ENCODE data around the gene OCA2. TPM values are rescaled to one million over a fixed set of nuclear protein-coding genes. Genes with fewer than 3 reads are reported as not detected.
A peak's percentile ranks its signal among the peaks of the same experiment; 100 is the strongest.

The OCA2 gene
- total RNA-seq, 1 experiment from 2014 or later, result 0.31 TPM

DNA sequence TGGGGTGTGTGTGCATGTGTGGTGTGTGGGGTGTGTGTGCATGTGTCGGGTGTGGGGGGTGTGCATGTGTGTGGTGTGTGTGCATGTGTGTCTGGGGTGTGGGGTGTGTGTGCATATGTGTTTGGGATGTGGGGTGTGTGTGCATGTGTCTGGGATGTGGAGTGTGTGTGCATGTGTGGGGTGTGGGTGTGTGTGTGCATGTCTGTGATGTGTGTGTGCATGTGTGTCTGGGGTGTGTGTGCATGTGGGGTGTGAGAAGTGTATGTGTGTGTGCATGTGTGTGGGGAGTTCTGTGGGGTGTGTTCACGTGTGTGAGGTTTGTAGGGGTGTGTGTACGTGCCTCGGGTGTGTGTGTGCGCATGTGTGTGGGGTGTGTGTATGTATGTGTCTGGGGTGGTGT is 6.7 kb upstream of the OCA2 start:
- H2BK20ac ChIP-seq (ENCODE audit: low read depth, low read length, poor library complexity, severe bottlenecking), result no peak overlapping the region
- H3K4me2 ChIP-seq (ENCODE audit: insufficient read depth, insufficient read length, low read length), result no peak overlapping the region
- no peak overlapping the region for H3K4ac ChIP-seq (ENCODE audit: low read depth, low read length)
- peaks cover 8% of the 10 kb centered on the region for H3K23me2 ChIP-seq (ENCODE audit: insufficient read length, low read depth, low read length, poor library complexity, severe bottlenecking)
- WGBS (ENCODE audit: extremely low coverage, insufficient read length, low lambda C conversion rate), result no CpG with 5 or more reads among the region's 5 CpGs
- no peaks in the 10 kb centered on the region for H4K20me1 ChIP-seq (ENCODE audit: control insufficient read depth, insufficient read depth, insufficient read length)
- H3T11ph ChIP-seq (ENCODE audit: low read length), result no peak overlapping the region
- H3K79me2 ChIP-seq (ENCODE audit: insufficient read depth, low read length), result no peaks in the 10 kb centered on the region
- Mint-ChIP-seq H3K4me3 (peak overlapping the region; percentile 48 to 75), H3K27me3 (ENCODE audit: low read depth) (peaks cover 69% of the 10 kb centered on the region), H3K27ac (no peak overlapping the region), H3K4me1 (peaks cover 11 to 21% of the 10 kb centered on the region in 2 experiments), H3K36me3 (ENCODE audit: insufficient read depth in 1 of 3, low read depth in 3 of 3) (peaks cover 0 to 5% (median 0%) of the 10 kb centered on the region in 3 experiments; a peak in 1 of 7 replicates), H3K9me3 (peaks cover 0 to 5% of the 10 kb centered on the region in 2 experiments; a peak in 4 of 5 replicates)
- no peaks in the 10 kb centered on the region for H3K9me3 ChIP-seq (ENCODE audit: control insufficient read depth, low read depth, low read length)
- H3K27me3 ChIP-seq (ENCODE audit: insufficient read depth, low read length), result peaks cover 24% of the 10 kb centered on the region; the same call in 1 of the 2 replicates
- H2BK5ac ChIP-seq (ENCODE audit: insufficient read length, low read length), result no peak overlapping the region
- H4K5ac ChIP-seq (ENCODE audit: insufficient read length, low read depth, low read length), result no peak overlapping the region
- no peak overlapping the region for H3K23ac ChIP-seq (ENCODE audit: insufficient read length, low read depth, low read length)
- no peak overlapping the region for H2BK120ac ChIP-seq (ENCODE audit: low read depth, low read length, poor library complexity, severe bottlenecking)
- no peak overlapping the region for H2BK15ac ChIP-seq (ENCODE audit: low read depth, low read length)
- H2AK5ac ChIP-seq (ENCODE audit: insufficient read length, low read length), result no peak overlapping the region
- H3K14ac ChIP-seq (ENCODE audit: insufficient read depth, low read length), result no peak overlapping the region
- no peak for TF ChIP-seq CTCF (conservative IDR thresholded peaks at IDR 0.05)
- H4K91ac ChIP-seq (ENCODE audit: insufficient read length, low read depth, low read length), result no peak overlapping the region
- H3K27ac ChIP-seq (ENCODE audit: insufficient read length, low read depth, low read length), result no peak overlapping the region
- H3K9ac ChIP-seq (ENCODE audit: extremely low read depth, insufficient read length, low read length), result no peak overlapping the region
- no peak overlapping the region for H2AFZ ChIP-seq (ENCODE audit: low read length)
- H3K4me1 ChIP-seq (ENCODE audit: insufficient read depth, low read length), result no peaks in the 10 kb centered on the region
- H4K8ac ChIP-seq (replicated peaks; ENCODE audit: insufficient read length, low read depth, low read length), result no peak overlapping the region
- no peak overlapping the region for H3K18ac ChIP-seq (ENCODE audit: insufficient read length, low read depth, low read length)
- no peak overlapping the region for H2BK12ac ChIP-seq (ENCODE audit: insufficient read length, low read depth, low read length)
- H3K56ac ChIP-seq (ENCODE audit: insufficient read length, low read depth, low read length), result no peak overlapping the region
- DNase-seq, result peak; percentile 6
- no peaks in the 10 kb centered on the region for H3K79me1 ChIP-seq (ENCODE audit: insufficient read depth, low read depth, low read length, poor library complexity, severe bottlenecking)

Data from H9 (cell line).